ENCODE results near the gene ERI3.

Gene ERI3

DNA sequence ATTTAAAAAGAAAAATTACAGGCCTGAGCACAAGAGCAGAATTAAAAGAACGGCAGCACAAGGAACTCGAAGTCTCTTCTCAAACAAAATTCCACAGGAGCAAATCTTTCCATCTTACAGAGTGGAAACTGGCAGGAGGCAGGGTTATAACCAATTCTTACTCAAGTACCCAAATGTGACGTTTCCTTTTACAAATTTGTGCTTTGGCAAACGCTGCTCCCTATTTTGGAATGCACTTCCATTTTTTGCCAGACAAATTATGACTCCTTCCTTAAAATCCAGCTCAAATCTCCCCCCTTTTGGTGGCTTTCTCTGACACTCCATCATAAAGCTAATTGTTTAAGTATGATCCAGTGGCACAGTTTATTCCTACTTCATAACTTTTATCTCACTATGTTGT is 7.8 kb downstream of the ERI3 start:
- no peak for DNase-seq

DNA sequence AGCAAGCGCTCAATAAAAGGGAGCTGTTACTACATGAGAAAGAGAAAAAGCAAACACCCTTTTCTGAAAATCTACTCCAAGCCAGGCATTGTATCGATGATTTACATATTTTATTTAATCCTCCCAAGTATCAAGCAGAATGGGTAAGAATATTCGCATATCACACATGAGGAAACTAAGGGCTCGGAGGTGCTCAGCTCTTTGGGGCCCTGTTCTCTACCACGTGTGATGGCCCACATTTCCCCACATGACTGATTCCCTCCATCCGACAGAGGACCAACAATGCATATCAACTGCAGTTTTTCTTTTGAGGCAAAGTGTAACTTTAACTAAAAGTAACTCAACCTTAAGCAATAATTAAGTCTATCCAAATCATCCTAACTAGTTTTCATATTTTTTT is 8.2 kb downstream of the ERI3 start:
- no peak for DNase-seq

DNA sequence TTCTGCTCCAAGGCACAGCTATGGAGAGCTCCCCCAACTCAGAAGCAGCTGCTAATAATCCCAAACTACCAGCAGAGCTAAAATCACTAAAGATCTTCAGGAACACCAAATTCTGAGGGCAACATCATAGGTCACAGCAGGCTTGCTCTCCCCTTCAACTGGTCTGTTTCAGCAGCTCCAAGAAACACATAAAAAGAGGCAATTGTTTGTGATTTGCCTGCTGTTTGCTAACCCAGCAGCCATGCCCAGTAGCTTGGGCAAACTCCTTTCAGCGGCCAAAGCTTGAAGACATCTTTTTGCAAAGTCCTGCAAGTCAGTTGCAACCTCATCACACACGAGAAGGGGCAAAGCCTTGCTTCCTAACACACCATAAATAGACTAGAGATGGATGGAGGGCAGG is 8.9 kb downstream of the ERI3 start:
- DNase-seq = no peak

DNA sequence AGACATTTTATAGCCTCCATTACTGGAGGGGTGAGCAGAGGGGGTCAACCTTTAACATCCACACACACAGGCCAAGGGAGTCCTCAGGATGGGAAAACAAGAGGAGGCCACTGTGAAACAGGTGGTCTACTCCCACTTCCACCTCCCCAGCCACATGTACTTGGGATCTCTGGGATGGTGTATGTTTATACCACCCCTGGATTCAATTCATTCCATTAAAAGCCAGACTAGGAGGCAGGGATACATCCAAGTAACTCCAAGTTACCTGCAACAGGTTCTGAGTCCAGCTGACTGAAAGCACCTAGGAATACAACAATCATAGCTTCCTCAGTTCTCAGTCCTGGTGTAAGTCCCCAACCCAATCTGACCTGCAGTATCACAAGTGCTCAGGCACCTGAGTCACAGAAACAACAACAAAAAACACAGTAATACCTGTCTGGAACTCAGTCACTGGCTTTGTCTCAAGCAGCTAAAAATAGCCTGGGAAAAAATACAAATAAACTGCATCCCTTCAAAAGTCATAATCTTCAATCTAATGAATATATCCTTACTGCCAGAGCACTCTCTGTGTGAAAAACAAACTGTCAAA is 9.8 kb downstream of the ERI3 start:
- no peak for DNase-seq

DNA sequence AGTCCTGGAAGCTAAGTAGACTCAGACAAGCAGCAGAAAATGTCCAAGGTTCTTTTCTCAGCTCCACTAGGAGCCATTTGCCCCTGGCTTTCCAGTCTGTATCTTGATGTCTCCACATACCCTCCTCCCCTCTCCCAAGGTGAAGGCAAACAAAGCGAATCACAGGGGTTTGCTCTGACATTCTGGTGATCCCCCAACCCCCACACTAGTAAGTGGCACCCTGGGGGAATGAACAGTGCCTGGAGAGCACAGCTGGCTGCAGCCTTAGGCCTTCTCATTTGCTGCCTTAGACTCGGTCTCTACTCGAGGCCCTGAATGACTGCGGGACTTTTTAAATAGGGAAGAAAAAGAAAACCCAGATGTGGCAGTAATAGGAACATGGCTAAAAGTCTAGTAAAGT is 15.3 kb downstream of the ERI3 start:
- DNase-seq = no peak

DNA sequence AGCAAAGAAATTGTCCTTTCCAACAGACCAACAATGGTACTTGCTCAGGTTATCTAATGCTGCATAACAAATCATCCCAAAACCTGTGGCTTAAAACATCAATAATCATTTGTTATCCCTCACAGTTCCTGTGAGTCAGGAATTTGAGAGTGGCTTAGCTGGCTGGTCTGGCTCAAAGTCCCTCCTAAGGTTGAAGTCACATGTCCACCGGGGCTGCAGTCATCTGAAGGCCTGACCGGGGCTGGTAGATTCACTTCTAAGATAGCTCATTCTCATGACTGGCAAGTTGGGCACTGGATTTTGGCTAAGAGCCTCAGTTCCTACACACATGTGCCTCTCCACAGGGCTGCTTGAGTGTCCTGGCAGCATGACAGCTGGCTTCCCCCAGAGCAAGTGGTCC is 16.9 kb downstream of the ERI3 start:
- no peak for DNase-seq

DNA sequence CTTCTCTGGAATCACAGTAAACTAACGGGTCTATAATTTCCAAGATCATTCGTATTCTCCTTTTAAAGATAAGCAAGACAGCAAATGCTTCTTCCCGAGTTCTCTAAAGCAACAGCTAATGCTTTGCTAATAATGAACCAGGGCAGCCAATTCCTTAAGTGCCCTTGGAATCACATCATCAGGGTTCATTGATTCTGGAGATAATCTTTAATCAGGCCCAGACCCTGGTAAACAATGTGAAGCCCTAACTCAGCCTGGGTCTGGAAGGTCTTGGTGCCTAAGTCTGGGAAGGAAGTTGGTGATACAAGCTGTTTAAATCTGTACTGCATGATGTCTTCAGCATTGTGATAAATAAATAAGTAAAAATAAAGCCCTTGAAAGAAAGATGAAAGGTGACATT is 18.4 kb downstream of the ERI3 start:
- no peak for DNase-seq

DNA sequence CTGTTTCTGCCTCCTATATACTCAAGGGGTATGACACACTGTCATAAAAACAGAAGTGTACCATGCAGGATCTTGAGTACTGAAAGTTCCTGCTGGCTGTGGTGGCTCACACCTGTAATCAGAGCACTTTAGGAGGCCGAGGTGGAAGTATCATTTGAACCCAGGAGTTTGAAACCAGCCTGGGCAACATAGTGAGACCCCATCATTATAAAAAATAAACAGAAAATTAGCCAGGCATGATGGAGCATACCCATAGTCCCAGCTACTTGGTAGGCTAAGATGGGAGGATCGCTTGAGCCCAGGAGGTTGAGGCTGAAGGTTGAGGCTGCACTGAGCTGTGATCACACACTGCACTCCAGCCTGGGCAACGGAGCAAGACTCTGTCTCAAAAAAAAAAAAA is 20.1 kb downstream of the ERI3 start:
- DNase-seq = no peak

DNA sequence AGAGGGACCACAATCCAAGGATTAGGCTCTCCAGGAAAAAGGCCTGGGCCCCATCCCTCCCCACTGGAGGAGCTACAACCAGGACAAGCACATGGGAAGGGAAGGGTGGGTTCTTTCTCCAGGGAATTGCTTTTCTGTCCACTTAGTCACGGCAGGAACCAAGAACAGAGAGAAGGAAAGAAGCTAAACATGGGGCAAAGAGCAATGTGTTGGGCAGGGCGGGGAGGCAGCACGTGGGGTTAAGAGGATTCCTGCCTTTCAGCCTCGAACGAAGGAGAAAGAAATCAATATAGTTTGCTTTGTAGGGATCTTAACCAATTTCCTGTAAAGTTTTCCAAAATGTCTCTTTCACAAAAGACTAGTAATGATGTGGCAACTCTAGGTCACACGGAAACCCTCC is 21.7 kb downstream of the ERI3 start:
- DNase-seq = no peak

DNA sequence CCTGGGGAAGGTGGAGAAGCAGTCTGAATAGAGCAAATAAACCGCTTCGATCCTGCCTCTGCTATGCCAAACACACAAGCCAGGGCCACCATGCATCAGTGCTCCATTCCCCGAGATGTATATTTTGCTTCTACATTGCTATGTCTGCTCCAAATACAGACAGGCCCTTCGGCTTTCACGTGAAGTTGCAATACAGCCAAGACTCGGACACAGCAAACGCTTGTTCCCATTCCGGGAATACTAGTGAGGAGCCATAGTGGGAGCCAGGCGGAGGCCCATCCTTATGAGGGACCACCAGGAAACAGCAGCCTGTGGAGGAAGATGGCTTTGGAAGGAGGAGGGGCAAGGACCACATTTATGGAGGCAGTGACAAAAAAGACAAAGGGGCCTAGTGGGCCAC is 22.6 kb downstream of the ERI3 start:
- DNase-seq = no peak

DNA sequence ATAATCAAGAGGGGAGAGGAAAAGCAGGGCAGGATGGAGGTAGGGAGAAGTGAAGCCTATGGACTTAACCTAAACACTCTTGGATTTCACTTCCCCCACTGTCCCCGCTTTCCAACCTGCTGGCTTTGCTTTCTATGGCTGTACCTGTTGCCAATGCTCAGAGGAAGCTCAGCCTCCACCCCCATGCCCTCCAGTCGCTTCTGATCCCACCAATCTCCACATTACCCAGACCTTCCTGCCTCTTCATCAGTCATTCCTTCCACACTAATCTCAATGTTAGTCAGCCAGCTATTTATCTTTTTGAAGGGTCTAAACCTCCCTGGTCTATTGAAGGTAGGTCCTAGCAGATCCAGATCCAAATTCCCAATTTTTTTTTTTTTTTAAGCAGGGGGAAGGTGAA is 24.1 kb downstream of the ERI3 start:
- no peak for DNase-seq

DNA sequence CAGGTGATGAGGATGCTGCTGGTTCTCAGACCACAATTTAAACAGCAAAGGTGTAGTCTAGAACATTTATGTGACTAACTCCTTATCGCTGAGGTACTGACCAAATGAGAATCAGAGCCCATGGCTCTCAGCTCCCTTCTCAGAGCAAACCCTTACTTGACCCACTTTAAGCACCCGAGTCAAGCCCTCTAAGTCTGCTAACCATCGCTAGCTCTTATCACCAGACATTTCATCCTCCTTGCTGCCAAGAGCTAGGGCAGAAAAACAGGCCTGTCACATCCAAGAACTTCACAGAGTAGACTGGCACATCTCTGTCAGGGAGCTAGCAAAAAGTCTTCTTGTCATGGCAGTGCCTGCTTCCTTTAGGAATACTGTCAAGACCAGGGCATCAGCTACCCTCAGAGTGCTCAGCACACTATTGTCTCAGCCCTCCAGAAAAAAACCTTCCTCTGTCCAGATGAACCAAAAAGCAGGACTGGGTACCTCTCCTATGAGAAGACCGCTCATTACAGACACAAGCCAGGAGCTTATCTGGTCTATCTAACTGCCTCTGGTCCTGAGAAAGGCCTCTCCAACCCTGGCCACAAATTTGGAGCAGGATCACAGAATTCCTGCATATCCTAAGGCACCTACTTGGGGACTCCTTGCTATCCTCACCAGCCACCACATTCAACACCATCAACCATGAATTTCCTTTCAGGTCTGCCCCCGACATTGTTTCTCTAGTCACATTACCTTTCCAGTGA is 26.2 kb downstream of the ERI3 start:
- DNase-seq = no peak

DNA sequence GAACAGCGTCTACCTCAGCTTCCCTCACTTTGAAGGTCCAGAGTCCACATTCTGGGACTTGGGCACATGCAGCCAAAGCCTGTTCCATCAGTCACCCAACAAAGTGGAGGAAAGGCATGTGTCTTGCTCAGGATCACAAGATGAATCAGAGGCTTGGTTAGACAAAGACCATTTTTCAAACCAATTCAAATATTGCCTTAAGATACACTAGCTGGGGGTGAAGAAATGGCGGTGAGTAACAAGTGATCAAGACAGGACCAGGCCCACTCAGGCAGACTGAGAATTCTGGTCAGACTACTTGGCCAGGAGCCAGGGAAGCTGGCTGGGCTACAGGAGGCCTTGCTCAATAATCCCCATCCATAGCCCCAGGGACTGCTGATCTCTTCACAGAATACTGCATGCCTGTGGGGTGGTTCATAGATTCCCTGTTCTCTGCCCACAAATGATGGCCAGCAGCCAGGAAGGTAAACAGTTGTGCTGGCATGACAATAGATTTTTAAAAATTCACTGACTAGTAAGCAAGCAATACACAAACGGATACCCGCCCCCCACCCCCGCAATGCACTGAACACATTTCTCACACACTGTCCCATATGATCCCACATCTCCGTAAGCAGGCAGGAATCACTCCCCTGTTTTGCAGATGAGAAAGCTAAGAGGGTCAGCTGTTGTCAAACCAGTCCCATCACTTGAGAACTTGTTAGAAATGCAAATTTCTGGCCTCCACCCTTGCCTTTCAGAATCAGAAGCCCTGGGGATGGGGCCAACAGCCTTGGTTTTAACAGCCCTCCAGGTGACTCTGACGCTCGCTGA is 27.2 kb downstream of the ERI3 start:
- peak; percentile 84 to 98 for DNase-seq

DNA sequence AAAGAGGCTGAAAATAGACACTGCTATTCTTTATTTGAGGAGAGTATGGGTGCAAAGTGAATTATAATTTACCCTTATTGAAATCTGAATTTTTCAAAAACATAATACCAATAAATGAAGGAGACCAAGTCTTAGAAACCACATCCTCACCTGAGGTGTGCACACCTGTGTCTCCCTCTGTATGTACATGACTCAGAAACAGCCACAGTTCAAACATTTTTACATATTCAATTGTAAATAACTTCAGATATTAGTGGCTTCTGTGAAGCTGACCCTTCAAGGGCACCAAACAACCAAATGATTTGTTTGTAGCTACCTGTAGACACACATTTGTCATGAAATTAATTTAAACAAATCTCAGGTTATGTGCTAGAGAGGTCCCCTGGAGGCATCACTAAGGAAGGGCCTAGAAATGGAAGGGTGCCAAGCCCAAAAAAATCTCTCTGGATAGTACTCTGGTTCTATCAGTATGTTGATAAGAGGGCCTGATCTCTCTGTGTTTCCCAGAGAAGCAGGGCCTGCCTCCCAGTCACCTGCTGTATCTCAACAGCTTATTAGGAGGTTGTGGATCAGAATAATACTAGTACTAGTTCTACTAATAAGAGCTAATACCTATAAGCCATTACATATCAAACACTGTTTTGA is 28.1 kb downstream of the ERI3 start:
- no peak for DNase-seq

DNA sequence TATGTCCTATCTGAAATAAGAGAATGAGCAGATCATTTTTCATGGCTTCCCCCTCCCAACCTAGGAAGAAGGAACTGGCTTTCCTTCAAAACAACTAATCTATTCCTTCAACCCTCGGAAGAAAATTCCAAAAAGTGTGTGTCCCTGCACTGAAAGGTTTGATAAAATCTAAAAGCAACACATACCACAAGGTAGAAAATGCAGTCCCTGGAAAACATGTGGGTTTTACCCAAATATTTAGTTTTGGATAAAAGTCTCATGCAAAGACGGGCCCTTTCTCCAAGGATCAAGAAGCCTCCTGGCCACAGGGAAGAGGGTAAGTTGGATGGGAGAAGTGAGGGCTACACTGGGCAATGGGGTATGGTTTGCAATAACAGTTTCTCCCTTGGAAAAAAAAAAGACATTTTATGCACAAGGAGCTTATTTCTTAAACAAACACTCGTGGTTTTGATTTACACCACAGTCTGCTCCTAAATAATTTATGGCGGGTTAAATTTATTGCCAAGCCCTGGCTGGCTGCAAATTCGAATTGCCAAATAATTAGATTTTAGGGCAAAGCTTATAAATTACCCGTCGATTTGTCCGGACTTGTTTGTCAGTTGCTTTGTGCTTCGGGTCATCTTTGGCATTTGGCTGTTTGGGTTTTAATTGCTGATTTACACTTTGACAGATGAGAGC is 28.9 kb downstream of the ERI3 start:
- DNase-seq = no peak

DNA sequence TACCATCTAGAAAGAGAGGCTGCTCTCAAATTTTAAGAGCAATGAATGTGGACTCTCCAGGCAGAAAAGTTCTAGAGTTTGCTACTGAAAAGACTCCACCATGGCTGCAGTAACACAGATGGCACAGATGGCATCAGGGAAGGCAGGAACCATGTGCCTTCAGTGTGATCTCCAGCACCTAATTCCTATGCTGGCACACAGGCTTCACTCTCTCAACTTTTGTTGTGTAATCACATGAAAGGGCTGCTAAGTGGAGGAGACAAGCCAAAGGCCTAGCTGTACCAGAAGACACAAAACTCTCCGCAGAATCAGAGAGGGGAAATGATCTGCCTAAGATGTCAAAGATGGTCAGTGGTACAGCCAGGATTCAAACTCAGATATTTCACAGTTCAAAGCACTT is 31.1 kb downstream of the ERI3 start:
- no peak for DNase-seq

DNA sequence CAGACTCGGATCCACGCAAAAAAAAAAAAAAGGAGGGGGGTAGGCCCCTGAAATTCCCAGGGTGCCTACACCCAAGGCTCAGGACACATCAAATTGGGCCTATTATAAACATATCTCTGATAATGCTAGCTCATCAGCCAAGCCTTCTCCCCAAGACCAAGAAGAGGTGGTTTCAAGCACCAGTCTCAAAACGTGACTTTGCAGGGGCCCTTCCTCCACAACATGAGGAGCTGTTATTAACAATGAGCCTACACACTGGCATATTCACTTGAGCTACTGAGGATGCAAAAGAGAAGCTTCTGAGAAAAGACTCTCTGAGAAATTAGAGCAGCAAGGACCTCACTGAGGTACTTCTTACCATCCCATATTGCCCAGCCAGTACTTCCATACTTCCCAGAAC is 32.7 kb downstream of the ERI3 start:
- DNase-seq = no peak

DNA sequence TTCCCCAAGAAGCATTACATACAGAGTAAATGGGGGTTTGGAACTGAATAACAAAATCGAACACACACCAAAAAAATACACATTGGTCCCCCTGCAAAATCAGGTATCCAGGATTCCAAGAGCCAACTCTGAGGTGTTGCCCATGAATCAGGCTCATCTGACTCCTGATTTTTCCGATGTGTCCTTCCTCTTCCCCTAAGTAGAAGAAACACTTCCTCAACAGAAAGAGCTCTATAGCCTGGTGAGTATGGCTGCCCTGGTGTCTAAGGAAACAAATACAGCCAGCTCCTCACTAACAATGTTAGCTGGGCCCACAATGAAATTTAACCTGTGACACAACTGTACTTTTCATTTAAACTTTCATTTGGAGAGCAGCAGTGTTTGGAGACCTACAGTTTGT is 33.6 kb downstream of the ERI3 start:
- no peak for DNase-seq

DNA sequence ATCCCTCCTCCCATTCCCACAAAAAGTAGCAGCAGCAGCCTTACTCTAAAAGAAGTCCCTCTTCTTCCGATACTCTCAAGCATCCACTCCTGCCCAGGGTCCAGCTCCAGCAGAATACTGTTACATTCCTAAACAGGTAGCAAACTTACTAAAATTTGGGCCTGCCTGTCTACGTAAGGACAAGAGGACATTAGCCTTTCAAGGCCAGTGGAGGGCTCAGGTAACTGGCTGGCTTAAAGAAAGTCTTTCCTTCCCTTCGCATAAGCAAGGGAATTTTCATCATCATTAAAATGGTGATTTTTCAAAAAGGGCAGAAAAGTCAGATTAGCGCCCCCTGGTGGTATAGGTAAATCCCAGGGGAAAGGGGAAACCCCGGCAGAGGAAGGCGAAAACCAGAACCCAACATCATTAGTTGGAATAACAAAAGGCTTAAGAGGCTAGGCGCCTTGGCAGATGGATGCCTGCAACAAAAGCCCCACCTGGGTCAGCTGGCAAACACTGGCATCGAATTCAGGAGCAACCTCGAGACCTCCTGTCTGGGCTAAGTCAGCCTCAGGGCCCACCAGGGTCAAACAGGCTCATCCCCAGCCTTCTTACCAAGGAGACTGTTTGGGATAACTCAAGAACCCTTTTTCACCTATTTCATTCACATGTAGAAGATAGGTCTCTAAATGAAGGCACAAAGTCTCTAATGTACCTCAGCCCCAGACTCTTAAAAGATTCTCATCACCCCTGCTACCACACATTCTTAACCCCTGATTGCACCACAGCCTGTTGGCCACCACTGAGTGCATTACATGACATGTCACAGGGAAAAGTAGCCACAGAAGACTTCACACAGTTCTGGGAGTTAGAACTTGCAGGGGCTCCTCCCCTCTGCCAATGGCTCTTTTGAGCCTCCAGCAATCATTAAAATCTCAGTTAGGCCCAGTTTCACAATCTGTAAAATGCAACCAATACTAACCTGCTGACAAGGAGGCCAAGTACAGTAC is 36.7 kb downstream of the ERI3 start:
- DNase-seq = peak in 1 of 2 experiments; percentile 29

DNA sequence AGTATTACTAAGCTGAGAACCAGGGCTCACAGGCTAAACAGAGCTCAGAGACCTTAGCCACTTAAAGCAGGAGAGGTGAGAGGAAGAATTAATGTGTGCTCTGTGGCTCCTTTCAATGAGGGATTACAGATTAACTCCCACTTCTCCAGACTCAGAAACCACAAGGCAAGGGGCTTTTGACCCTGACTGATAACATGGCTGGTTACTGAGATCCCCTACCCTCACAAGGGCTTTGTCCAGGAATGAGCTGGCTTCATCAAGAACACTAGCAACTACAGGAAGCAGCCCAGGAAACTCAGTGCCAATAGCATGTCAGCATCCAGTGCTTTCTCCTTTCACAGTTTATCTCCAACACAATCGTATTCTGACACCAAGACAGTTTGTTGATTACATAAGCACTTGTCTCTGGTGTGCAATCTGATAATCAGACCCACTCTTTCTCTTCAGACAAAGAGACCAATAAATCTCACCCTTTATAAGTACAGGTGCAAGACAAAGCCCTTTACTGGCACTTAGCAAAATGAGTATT is 38.8 kb downstream of the ERI3 start:
- no peak for DNase-seq

DNA sequence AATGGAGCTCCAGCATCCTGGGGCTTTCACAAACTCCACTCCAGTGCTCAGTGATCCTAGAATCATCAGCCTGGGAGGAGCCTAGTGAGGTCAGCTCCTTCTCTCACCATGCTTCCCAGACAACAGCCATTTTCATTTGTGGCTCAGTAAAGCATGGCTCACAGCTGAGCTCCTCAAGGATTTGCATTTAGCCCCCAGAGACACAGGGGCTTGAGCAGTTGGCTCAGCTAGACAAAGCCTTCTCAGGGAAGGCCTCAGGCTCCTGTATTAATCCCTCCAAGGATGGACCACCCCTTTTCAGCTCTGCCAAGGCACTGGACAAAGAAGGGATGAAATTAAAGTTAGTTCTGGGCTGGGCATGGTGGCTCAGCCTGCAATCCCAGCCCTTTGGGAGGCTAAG is 39.5 kb downstream of the ERI3 start:
- DNase-seq = no peak

DNA sequence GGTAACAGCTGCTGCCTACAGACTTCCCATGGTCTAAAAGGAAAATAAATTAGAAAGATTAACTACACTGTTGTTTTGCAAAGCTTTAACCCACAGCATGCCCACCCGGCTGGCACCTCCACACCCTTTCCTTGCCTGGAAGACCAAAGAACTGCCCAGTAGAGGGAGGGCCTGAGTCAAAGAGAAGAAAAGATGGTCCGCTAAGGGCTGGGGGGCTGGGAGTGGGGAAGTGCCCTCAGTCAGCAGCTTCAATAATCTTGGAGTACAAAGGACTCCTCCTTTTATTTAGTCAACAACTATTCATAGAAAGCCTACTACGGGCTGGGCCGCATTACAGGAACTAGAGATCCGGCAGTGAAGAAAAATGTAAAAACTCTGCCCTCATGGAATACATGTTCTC is 40.6 kb downstream of the ERI3 start:
- DNase-seq = no peak
